Measurements from ENCODE around the gene TMEM18. TPM values are rescaled to one million over a fixed set of nuclear protein-coding genes. Genes with fewer than 3 reads are reported as not detected.
A peak's percentile ranks its signal among the peaks of the same experiment; 100 is the strongest.

TMEM18 gene
- total and polyA plus RNA-seq, 4 donors: 17.8 to 26.2 (median 22.0) TPM

DNA sequence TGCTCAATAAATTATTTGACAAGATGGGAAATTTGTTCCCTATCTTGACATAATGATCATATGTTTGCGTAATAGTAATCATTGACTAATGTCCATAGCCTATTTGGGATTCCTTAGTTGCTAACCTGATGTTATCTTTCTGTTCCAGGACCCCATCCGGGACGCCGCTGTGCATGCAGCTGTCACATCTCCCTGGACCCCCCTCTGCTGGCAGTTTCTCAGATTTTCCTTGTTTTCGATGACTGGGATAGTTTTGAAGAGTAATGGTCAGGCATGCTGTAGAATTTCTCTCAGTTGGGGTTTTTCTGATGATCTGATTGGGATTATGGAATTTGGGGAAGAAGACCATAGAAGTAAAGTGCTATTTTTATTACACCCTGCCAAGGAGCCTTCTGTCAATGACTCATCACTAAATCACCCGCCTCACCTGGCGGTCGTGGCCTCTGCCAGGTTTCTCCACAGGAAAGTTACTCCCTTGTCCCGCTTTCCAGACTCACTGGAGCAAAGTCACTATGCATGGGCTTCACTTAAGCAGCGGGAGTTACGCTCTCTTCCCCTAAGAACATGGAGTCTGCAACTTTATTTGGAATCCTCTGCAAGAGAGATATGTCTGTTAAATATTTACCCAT lies 19.9 kb upstream of the TMEM18 start:
- no peak overlapping the region for H3K4me3 ChIP-seq (ENCODE audit: low read length in 2 of 2)
- DNase-seq: no peak
- peaks cover 1 to 3% of the 10 kb centered on the region in 2 donors for H3K4me1 ChIP-seq (ENCODE audit: control insufficient read depth in 1 of 2, insufficient read depth in 2 of 2, low read length in 2 of 2)
- H3K27me3 ChIP-seq (ENCODE audit: control insufficient read depth in 1 of 2, insufficient read depth in 2 of 2, low read length in 1 of 2): no peaks in the 10 kb centered on the region
- no peak for ATAC-seq (ENCODE audit: low FRiP score)
- H3K27ac ChIP-seq (ENCODE audit: low read depth in 1 of 2, low read length in 2 of 2): no peak overlapping the region
- 93 to 94% methylated on average over 11 of the region's 11 CpGs for WGBS, 2 donors
- no peaks in the 10 kb centered on the region for H3K36me3 ChIP-seq (ENCODE audit: control insufficient read depth in 1 of 2, insufficient read depth in 2 of 2, low read length in 1 of 2)
- intact Hi-C loops (cut with DNase I): no loop called here
- H3K9me3 ChIP-seq (ENCODE audit: control insufficient read depth, low read length): no peaks in the 10 kb centered on the region

DNA sequence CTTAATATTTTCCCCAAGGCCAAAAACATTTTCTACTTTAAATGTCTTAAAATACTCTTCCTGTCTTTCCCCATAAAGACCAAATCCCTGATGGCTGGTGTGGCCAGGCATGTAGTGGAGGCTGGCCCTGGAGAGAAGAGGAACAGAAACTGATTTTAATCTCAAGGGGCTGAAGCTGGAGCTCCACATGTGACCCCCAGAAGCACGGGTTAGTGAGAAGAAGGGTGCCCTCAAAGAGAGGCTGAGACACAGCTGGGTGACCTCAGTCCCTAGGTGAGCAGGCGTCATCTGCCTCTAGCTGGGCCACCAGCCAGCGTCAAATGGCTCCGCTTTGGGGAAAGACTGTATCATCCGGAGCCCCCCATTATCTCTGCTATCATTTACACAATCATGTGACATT lies 19.3 kb upstream of the TMEM18 start:
- Histone ChIP-seq H3K27ac (ENCODE audit: low read depth in 1 of 2, low read length in 2 of 2) (no peak overlapping the region), H3K4me1 (ENCODE audit: control insufficient read depth in 1 of 2, insufficient read depth in 2 of 2, low read length in 2 of 2) (peaks cover 1 to 3% of the 10 kb centered on the region in 2 donors), H3K27me3 (ENCODE audit: control insufficient read depth in 1 of 2, insufficient read depth in 2 of 2, low read length in 1 of 2) (no peaks in the 10 kb centered on the region), H3K36me3 (ENCODE audit: control insufficient read depth in 1 of 2, insufficient read depth in 2 of 2, low read length in 1 of 2) (no peaks in the 10 kb centered on the region), H3K9me3 (ENCODE audit: control insufficient read depth, low read length) (no peaks in the 10 kb centered on the region), H3K4me3 (ENCODE audit: low read length in 2 of 2) (no peak overlapping the region)
- no peak for DNase-seq
- no peak for ATAC-seq (ENCODE audit: low FRiP score)
- intact Hi-C loops (cut with DNase I): no loop called here
- WGBS, 2 donors: 76 to 80% methylated on average over 5 of the region's 5 CpGs

DNA sequence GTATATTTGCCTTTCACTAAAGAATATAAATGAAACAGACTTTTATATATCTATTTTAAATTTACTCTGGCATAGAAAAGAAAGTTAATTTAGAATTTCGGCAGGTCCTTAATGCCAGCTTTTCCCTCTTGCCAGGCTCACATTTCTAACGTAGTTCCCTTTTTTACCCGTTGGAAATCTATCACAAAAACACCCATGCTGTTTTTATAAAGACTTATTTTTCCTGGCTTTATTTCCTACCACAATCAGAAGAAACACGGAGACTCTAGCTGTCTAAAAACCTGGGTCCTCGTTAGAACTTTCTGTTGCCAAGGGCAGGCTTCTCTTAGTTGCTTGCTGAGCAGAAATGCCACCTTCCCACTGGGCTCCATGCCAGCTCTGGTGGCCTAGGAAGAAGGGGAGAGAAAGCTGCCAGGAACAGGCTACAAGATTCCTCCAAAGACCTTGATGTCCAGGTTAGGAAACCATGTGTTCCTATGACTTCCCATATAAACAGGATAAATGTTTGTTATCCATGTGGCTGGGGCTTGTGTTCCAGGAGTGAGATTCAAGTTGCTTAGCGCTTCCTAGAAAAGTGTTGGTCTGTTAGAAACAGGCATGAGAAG lies 17.8 kb upstream of the TMEM18 start:
- Histone ChIP-seq H3K27me3 (ENCODE audit: control insufficient read depth in 1 of 2, insufficient read depth in 2 of 2, low read length in 1 of 2) (no peaks in the 10 kb centered on the region), H3K9me3 (ENCODE audit: control insufficient read depth, low read length) (no peaks in the 10 kb centered on the region), H3K4me3 (ENCODE audit: low read length in 2 of 2) (no peak overlapping the region), H3K36me3 (ENCODE audit: control insufficient read depth in 1 of 2, insufficient read depth in 2 of 2, low read length in 1 of 2) (no peaks in the 10 kb centered on the region), H3K4me1 (ENCODE audit: control insufficient read depth in 1 of 2, insufficient read depth in 2 of 2, low read length in 2 of 2) (peaks cover 1 to 3% of the 10 kb centered on the region in 2 donors), H3K27ac (ENCODE audit: low read depth in 1 of 2, low read length in 2 of 2) (peak overlapping the region; percentile 8 to 64)
- intact Hi-C loops (cut with DNase I): loop anchor here in 1 of 2 donors (5.0 kb wide), 1 partner anchor 957 kb away; no protein-coding TSS in a partner anchor
- WGBS, 2 donors: 4 to 9% methylated on average over 6 of the region's 6 CpGs
- ATAC-seq (ENCODE audit: low FRiP score): no peak
- peak in 1 of 2 donors; percentile 83 for DNase-seq

DNA sequence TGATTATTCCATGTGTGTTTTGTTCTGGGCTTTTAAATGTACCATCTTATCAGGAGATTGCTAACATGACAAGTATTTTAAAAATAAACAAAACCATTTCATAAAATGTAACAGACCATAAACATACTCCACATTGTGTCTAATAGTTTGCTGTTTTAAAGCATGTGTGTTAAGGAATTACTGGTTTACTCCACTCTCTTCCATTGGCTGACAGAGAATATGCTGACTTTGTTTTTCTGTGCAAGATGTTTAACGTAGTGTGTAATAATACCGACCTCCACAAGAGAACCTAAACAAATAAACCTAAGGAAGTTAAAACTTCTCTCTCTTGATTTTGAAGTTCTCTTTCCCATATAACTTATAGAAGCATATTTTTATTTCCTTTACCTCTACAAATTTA lies 17.0 kb upstream of the TMEM18 start:
- WGBS, 2 donors: 3 to 6% methylated on average over 2 of the region's 2 CpGs
- no peaks in the 10 kb centered on the region for H3K36me3 ChIP-seq (ENCODE audit: control insufficient read depth in 1 of 2, insufficient read depth in 2 of 2, low read length in 1 of 2)
- intact Hi-C loops (cut with DNase I): loop anchor here in 1 of 2 donors (5.0 kb wide), 1 partner anchor 958 kb away; no protein-coding TSS in a partner anchor
- no peak overlapping the region for H3K27ac ChIP-seq (ENCODE audit: low read depth in 1 of 2, low read length in 2 of 2)
- DNase-seq (no peak), ATAC-seq (ENCODE audit: low FRiP score) (no peak)
- H3K27me3 ChIP-seq (ENCODE audit: control insufficient read depth in 1 of 2, insufficient read depth in 2 of 2, low read length in 1 of 2): no peaks in the 10 kb centered on the region
- no peak overlapping the region for H3K4me3 ChIP-seq (ENCODE audit: low read length in 2 of 2)
- H3K4me1 ChIP-seq (ENCODE audit: control insufficient read depth in 1 of 2, insufficient read depth in 2 of 2, low read length in 2 of 2): peaks cover 1 to 3% of the 10 kb centered on the region in 2 donors
- no peaks in the 10 kb centered on the region for H3K9me3 ChIP-seq (ENCODE audit: control insufficient read depth, low read length)

DNA sequence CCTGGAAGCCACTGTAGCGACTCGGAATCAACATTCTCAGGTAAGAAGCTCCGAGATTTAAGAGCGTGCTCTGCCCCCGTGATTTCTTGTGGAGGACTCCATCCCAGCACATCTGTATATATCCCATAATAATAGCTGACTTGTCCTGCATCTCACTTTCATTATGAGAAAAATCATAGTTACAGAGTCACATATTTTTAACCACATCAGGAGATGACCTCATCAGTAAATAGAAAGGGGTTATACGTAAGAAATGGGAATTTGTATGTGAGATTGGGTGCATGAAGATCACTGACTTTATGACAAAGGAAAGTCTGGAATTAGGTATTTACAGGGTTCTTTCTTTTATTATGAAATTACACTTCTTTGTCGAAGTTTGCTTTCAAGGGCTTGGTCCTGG lies 16.4 kb upstream of the TMEM18 start:
- peak overlapping the region in 1 of 2 donors; percentile 19 for H3K27ac ChIP-seq (ENCODE audit: low read depth in 1 of 2, low read length in 2 of 2)
- WGBS, 2 donors: 67 to 73% methylated on average over 7 of the region's 7 CpGs
- H3K4me1 ChIP-seq (ENCODE audit: control insufficient read depth in 1 of 2, insufficient read depth in 2 of 2, low read length in 2 of 2): peaks cover 1 to 7% of the 10 kb centered on the region in 2 donors

DNA sequence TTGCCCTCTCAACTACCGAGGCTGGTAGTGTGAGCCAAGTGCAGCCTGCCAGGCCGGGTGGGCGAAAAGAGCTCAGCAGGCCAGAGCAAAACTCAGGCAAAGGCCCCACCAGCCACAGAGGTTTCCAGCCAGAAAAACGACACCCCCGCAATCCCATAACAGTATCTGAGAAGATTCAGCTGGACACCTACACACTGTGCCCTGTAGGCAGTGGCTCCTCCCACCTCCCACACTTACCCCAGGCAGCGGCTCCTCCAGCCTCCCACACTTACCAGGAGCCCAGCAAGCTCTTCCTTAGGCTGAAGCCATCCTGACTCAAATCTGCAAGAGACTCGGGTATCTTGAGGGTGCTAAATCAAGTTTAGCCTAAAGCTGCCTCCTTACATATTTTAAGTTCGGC lies 15.6 kb upstream of the TMEM18 start:
- WGBS, 2 donors: 80 to 89% methylated on average over 8 of the region's 8 CpGs
- H3K27ac ChIP-seq (ENCODE audit: low read depth in 1 of 2, low read length in 2 of 2): no peak overlapping the region
- DNase-seq (no peak), ATAC-seq (ENCODE audit: low FRiP score) (peak; percentile 62)
- H3K27me3 ChIP-seq (ENCODE audit: control insufficient read depth in 1 of 2, insufficient read depth in 2 of 2, low read length in 1 of 2): no peaks in the 10 kb centered on the region
- no peaks in the 10 kb centered on the region for H3K9me3 ChIP-seq (ENCODE audit: control insufficient read depth, low read length)
- H3K36me3 ChIP-seq (ENCODE audit: control insufficient read depth in 1 of 2, insufficient read depth in 2 of 2, low read length in 1 of 2): no peaks in the 10 kb centered on the region
- H3K4me3 ChIP-seq (ENCODE audit: low read length in 2 of 2): no peak overlapping the region
- intact Hi-C loops (cut with DNase I): loop anchor here in 1 of 2 donors (5.0 kb wide), 1 partner anchor 960 kb away; no protein-coding TSS in a partner anchor
- H3K4me1 ChIP-seq (ENCODE audit: control insufficient read depth in 1 of 2, insufficient read depth in 2 of 2, low read length in 2 of 2): peaks cover 1 to 7% of the 10 kb centered on the region in 2 donors

More for the DNA sequence above, 16.4 kb upstream of the TMEM18 start:
- no peak for ATAC-seq (ENCODE audit: low FRiP score)
- Histone ChIP-seq H3K9me3 (ENCODE audit: control insufficient read depth, low read length) (no peaks in the 10 kb centered on the region), H3K27me3 (ENCODE audit: control insufficient read depth in 1 of 2, insufficient read depth in 2 of 2, low read length in 1 of 2) (no peaks in the 10 kb centered on the region), H3K36me3 (ENCODE audit: control insufficient read depth in 1 of 2, insufficient read depth in 2 of 2, low read length in 1 of 2) (no peaks in the 10 kb centered on the region), H3K4me3 (ENCODE audit: low read length in 2 of 2) (no peak overlapping the region)
- intact Hi-C loops (cut with DNase I): loop anchor here in 1 of 2 donors (5.0 kb wide), 1 partner anchor 959 kb away; no protein-coding TSS in a partner anchor
- no peak for DNase-seq

DNA sequence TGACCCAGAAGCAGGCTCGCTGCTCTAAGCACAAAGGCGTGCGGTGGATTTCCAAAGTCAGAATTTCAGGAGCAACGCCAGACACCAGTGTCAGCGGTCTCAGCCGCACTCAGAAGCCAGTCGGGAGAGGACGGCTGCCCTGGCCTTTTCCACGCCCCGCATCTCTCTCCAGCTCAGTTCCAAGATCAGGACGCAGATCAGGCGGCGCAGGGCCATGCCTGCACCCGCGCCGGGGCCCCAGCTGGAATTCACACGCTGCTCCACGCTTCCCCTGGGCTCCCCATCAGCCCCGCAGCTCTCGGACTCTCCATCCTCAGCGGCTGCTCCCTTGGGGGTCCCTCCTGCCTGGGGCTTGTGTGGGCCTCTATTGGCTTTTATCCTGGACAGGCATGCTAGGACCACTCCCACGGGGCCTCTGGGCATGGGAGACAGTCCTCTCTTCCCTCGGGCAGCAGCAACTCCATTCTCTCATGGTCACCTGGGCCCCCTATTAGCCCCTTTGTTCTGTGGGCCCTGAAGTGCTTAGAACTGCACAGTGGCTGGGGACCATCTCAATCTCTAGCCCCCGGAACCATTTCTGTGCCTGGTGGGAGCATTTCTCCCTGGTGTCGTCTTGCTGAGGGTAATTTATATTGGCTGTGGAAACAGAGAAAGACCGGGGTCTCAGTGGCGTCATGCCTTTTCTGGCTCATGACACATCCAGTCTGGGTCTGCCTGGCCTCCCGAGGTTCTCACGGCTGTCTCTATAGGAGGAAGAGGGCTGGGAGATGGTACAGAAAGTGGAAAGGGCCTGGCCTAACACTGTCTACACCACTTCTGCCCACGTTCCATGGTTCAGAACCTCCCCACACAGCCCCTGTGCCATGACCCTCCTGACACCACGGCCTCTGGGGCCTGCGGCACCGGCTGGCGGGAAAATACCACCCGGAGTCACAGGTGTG lies 14.9 kb upstream of the TMEM18 start:
- WGBS, 2 donors: 79 to 84% methylated on average over 35 of the region's 35 CpGs
- DNase-seq (peak in 1 of 2 donors; percentile 81), ATAC-seq (ENCODE audit: low FRiP score) (peak; percentile 44)
- Histone ChIP-seq H3K4me1 (ENCODE audit: control insufficient read depth in 1 of 2, insufficient read depth in 2 of 2, low read length in 2 of 2) (peaks cover 1 to 7% of the 10 kb centered on the region in 2 donors), H3K27ac (ENCODE audit: low read depth in 1 of 2, low read length in 2 of 2) (no peak overlapping the region), H3K4me3 (ENCODE audit: low read length in 2 of 2) (no peak overlapping the region), H3K36me3 (ENCODE audit: control insufficient read depth in 1 of 2, insufficient read depth in 2 of 2, low read length in 1 of 2) (no peaks in the 10 kb centered on the region), H3K9me3 (ENCODE audit: control insufficient read depth, low read length) (no peaks in the 10 kb centered on the region), H3K27me3 (ENCODE audit: control insufficient read depth in 1 of 2, insufficient read depth in 2 of 2, low read length in 1 of 2) (no peaks in the 10 kb centered on the region)
- intact Hi-C loops (cut with DNase I): loop anchor here in 1 of 2 donors (5.0 kb wide), 1 partner anchor 960 kb away; no protein-coding TSS in a partner anchor

DNA sequence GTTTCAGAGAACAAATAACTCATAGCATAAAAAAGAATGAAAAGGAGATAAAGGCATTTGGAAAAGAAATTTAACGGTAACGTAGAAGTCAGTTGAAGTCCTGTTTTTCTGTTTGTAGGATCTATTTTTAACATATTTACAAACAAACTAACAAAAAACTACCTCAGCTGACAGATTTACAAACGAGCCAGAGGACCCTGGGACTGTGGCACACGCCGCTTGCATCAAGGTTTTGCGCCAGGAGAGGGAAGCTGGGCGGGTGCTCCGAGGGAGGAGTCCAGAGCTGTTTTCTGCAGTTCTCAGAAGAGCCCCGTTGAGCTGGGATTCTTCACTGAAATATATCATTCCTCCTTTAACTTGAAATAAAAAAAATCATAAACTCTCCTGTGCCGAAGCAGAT lies 13.6 kb upstream of the TMEM18 start:
- WGBS, 2 donors: 79 to 81% methylated on average over 10 of the region's 10 CpGs
- peaks cover 1 to 7% of the 10 kb centered on the region in 2 donors for H3K4me1 ChIP-seq (ENCODE audit: control insufficient read depth in 1 of 2, insufficient read depth in 2 of 2, low read length in 2 of 2)
- no peaks in the 10 kb centered on the region for H3K27me3 ChIP-seq (ENCODE audit: control insufficient read depth in 1 of 2, insufficient read depth in 2 of 2, low read length in 1 of 2)
- intact Hi-C loops (cut with DNase I): loop anchor here in 1 of 2 donors (5.0 kb wide), 1 partner anchor 962 kb away; no protein-coding TSS in a partner anchor
- ATAC-seq (ENCODE audit: low FRiP score) (no peak), DNase-seq (no peak)
- no peak overlapping the region for H3K27ac ChIP-seq (ENCODE audit: low read depth in 1 of 2, low read length in 2 of 2)
- no peaks in the 10 kb centered on the region for H3K36me3 ChIP-seq (ENCODE audit: control insufficient read depth in 1 of 2, insufficient read depth in 2 of 2, low read length in 1 of 2)
- no peak overlapping the region for H3K4me3 ChIP-seq (ENCODE audit: low read length in 2 of 2)
- H3K9me3 ChIP-seq (ENCODE audit: control insufficient read depth, low read length): no peaks in the 10 kb centered on the region

Measured in aorta (tissue), 5 donors.